GM21526 (cell line): ENCODE data around the gene HSD11B1.
A peak's percentile ranks its signal among the peaks of the same experiment; 100 is the strongest.

Experiments used
- ATAC-seq: cut with Tn5 transposase; IDR thresholded peaks from one replicate; pipeline ENCODE4 v1.9.1; 2021; ENCODE audit warnings: moderate library complexity; ENCODE audit not compliant: unreplicated experiment, low FRiP score

The HSD11B1 gene

GRCh38 chr1:209723756-209724693 lies 19.4 kb downstream of the HSD11B1 start:
- no peak for ATAC-seq

- no peak for ATAC-seq
These were observed 22.6 kb downstream of the HSD11B1 start for GRCh38 chr1:209727286-209727685.

- ATAC-seq: no peak
These were observed 23.1 kb downstream of the HSD11B1 start for GRCh38 chr1:209727785-209728184.

- ATAC-seq: no peak
These were observed 23.8 kb downstream of the HSD11B1 start for GRCh38 chr1:209728466-209728865.

- ATAC-seq: no peak
These were observed 24.8 kb downstream of the HSD11B1 start for GRCh38 chr1:209729436-209729835.

GRCh38 chr1:209732725-209733124 lies 28.1 kb downstream of the HSD11B1 start:
- ATAC-seq: no peak

- no peak for ATAC-seq
These were observed 29.0 kb downstream of the HSD11B1 start for GRCh38 chr1:209733409-209734192.

GRCh38 chr1:209736490-209737117 lies 32.0 kb downstream of the HSD11B1 start:
- ATAC-seq: no peak

GRCh38 chr1:209737118-209737505 lies 32.5 kb downstream of the HSD11B1 start:
- no peak for ATAC-seq

GRCh38 chr1:209738270-209738669 lies 33.6 kb downstream of the HSD11B1 start:
- ATAC-seq: no peak

GRCh38 chr1:209741193-209741592 lies 36.5 kb downstream of the HSD11B1 start:
- ATAC-seq: no peak

GRCh38 chr1:209741889-209742288 lies 37.2 kb downstream of the HSD11B1 start:
- ATAC-seq: no peak

GRCh38 chr1:209742409-209743144 lies 37.9 kb downstream of the HSD11B1 start:
- no peak for ATAC-seq

- no peak for ATAC-seq
These were observed 38.5 kb downstream of the HSD11B1 start for GRCh38 chr1:209743145-209743482.

- ATAC-seq: no peak
These were observed 42.0 kb downstream of the HSD11B1 start for GRCh38 chr1:209746451-209747165.

GRCh38 chr1:209747580-209748262 lies 43.1 kb downstream of the HSD11B1 start:
- peak; percentile 76 for ATAC-seq

- no peak for ATAC-seq
These were observed 44.0 kb downstream of the HSD11B1 start for GRCh38 chr1:209748620-209749019.

- no peak for ATAC-seq
These were observed 44.6 kb downstream of the HSD11B1 start for GRCh38 chr1:209749205-209749604.

- no peak for ATAC-seq
These were observed 45.2 kb downstream of the HSD11B1 start for GRCh38 chr1:209749670-209750323.
